K562 (cell line): ENCODE data around the gene LMNA. TPM values are rescaled to one million over a fixed set of nuclear protein-coding genes. Genes with fewer than 3 reads are reported as not detected.

Source experiments
- ATAC-seq: fragments of 200-7000 bp; cut with Tn5 transposase; 3 replicates; pipeline ENCODE4 v1.9.1; 2020; ENCODE audit warnings: moderate library complexity
- BruUV-seq: library from RNA; stranded (reverse); fragments of 400-500 nt; replicated peaks from 2 replicates; lab custom pipeline; 2021; lab: Mats Ljungman, UMichigan
- CTCF ChIA-PET: fragments of 300-600 bp; formaldehyde crosslinking; extraction: SDS; loops from one replicate; lab custom pipeline; 2021; ENCODE audit warnings: low intra/inter-chr PET ratio; lab: Yijun Ruan, JAX
- POLR2A ChIA-PET: fragments of 300-600, 350-650 bp; sonication (Branson Sonifier 250); formaldehyde crosslinking; extraction: SDS; loops from one replicate; lab custom pipeline; 2021; ENCODE audit warnings: antibody characterized with exemption, inconsistent platforms; lab: Yijun Ruan, JAX
- DNase-seq, 4 experiments: peaks; one replicate each; pipeline versions ENCODE4 v3.0.0 to v3.0.0-alpha.2; 2011 to 2018; ENCODE audit warnings: low spot score in 3 of 4, mixed read lengths in 3 of 4; ENCODE audit errors: extremely low read depth in 1 of 4
- FAIRE-seq: peaks from 2 replicates; lab custom pipeline; 2011; peaks lifted over from hg19 to GRCh38; lab: Jason Lieb, UNC
- H2AFZ ChIP-seq: 2 replicates; pipeline ENCODE4 v1.6.0; 2011; ENCODE audit warnings: low read depth, low read length, control low read depth, inconsistent platforms
- H3K27ac ChIP-seq: fragments of 200-600 bp; 3 replicates; pipeline ENCODE4 v1.8.0; 2011; ENCODE audit warnings: low read depth, mild to moderate bottlenecking, control low read depth, inconsistent platforms, low read length, moderate library complexity, mixed read lengths; ENCODE audit errors: extremely low read depth
- H3K27me3 ChIP-seq, 2 experiments: fragments of 300-600 bp in 1 of 2; 2 replicates in 1 of 2; 3 replicates in 1 of 2; pipeline versions ENCODE4 v1.6.0 to v1.8.0; 2011; ENCODE audit warnings: inconsistent platforms in 2 of 2, low read length in 2 of 2, mild to moderate bottlenecking in 1 of 2, mixed read lengths in 1 of 2, moderate library complexity in 1 of 2; ENCODE audit not compliant: control insufficient read depth in 2 of 2, insufficient read depth in 2 of 2
- H3K36me3 ChIP-seq: fragments of 300-600 bp; 3 replicates; pipeline ENCODE4 v1.8.0; 2011; ENCODE audit warnings: mild to moderate bottlenecking, low read length, inconsistent platforms; ENCODE audit not compliant: control insufficient read depth, insufficient read depth
- H3K4me1 ChIP-seq, 2 experiments: fragments of 200-600 bp in 1 of 2; replicated peaks in 1 of 2; 2 replicates in 1 of 2; 3 replicates in 1 of 2; pipeline versions ENCODE4 v1.5.1 to v1.8.0; 2011; ENCODE audit warnings: inconsistent platforms in 2 of 2, low read length in 2 of 2, mild to moderate bottlenecking in 1 of 2, mixed read lengths in 1 of 2, moderate library complexity in 1 of 2; ENCODE audit not compliant: control insufficient read depth in 2 of 2, insufficient read depth in 2 of 2
- H3K4me2 ChIP-seq: 2 replicates; pipeline ENCODE4 v1.6.1; 2011; ENCODE audit warnings: low read length, control low read depth, inconsistent platforms, mixed read lengths; ENCODE audit not compliant: insufficient read depth
- H3K4me3 ChIP-seq: fragments of 200-600 bp; sonication (generic), shearing (Covaris generic); 2 replicates; pipeline ENCODE4 v1.5.1; 2016; ENCODE audit warnings: control low read depth, inconsistent platforms
- H3K79me2 ChIP-seq: fragments of 200-600 bp; 3 replicates; pipeline ENCODE4 v1.8.0; 2011; ENCODE audit warnings: low read length, inconsistent platforms; ENCODE audit not compliant: control insufficient read depth, insufficient read depth
- H3K9ac ChIP-seq, 2 experiments: 2 replicates each; pipeline versions ENCODE4 v1.6.0 to v1.6.1; 2011; ENCODE audit warnings: low read depth in 2 of 2, low read length in 2 of 2, control low read depth in 1 of 2, inconsistent platforms in 1 of 2, mild to moderate bottlenecking in 1 of 2, mixed read lengths in 1 of 2; ENCODE audit not compliant: insufficient read depth in 1 of 2
- H3K9me1 ChIP-seq: one replicate; pipeline ENCODE4 v1.6.0; 2011; ENCODE audit warnings: inconsistent platforms, mild to moderate bottlenecking, low read length, moderate library complexity; ENCODE audit not compliant: control insufficient read depth, insufficient read depth
- H3K9me3 ChIP-seq: replicated peaks from 2 replicates; pipeline ENCODE4 v1.5.1; 2011; ENCODE audit warnings: low read depth, low read length, inconsistent platforms; ENCODE audit not compliant: control insufficient read depth, insufficient read depth
- H4K20me1 ChIP-seq: replicated peaks from 2 replicates; pipeline ENCODE4 v1.6.1; 2011; ENCODE audit warnings: low read length, inconsistent platforms, mixed read lengths; ENCODE audit not compliant: control insufficient read depth, insufficient read depth
- ETV6 ChIP-seq, 3 experiments: fragments of 150-350 bp in 1 of 3; sonication (generic) in 1 of 3; formaldehyde crosslinking in 1 of 3; IDR thresholded peaks; 2 replicates each; pipeline versions ENCODE4 v1.6.1 to v1.8.0; 2014 to 2022; ENCODE audit warnings: borderline replicate concordance in 2 of 3, low read depth in 2 of 3, antibody characterized with exemption in 1 of 3, low read length in 1 of 3, mild to moderate bottlenecking in 1 of 3, missing genetic modification reagents in 1 of 3
- FOXP1 ChIP-seq: sonication (generic); formaldehyde crosslinking; IDR thresholded peaks from 2 replicates; pipeline ENCODE4 v1.8.0; 2022; ENCODE audit warnings: mild to moderate bottlenecking, missing genetic modification reagents
- POLR2AphosphoS2 ChIP-seq: IDR thresholded peaks from 2 replicates; pipeline ENCODE4 v1.6.1; 2012; ENCODE audit warnings: low read length, improper control_type of control experiment
- ZBTB7A ChIP-seq: IDR thresholded peaks from 2 replicates; pipeline ENCODE4 v1.6.1; 2011; ENCODE audit warnings: low read depth, mild to moderate bottlenecking, low read length, moderate library complexity, borderline replicate concordance; ENCODE audit not compliant: control insufficient read depth
- WGBS: fragments of 100-300 bp; shearing (Covaris generic); methylation state at CpG from one replicate; pipeline ENCODE4 v1.1.6; 2016; ENCODE audit warnings: low coverage, mixed read lengths; ENCODE audit not compliant: insufficient coverage; ENCODE audit errors: missing lambda C conversion rate; 5-methylcytosine and 5-hydroxymethylcytosine counted together
- in situ Hi-C: fragments of 300-500 bp; cut with MboI; formaldehyde crosslinking; loops from 4 replicates; pipeline ENCODE4 v1.15.0; 2018; ENCODE audit warnings: inconsistent platforms, mixed read lengths
- intact Hi-C: fragments of 100-400 bp; cut with micrococcal nuclease; formaldehyde crosslinking; loops from 2 replicates; pipeline ENCODE4 v1.14.2; 2022
- polyA plus RNA-seq, 8 experiments: library from polyadenylated mRNA; depleted of rRNA in 4 of 8; stranded (reverse) in 5 of 8; unstranded in 3 of 8; fragments of >200 nt; fragmentation: Nextera tagmentation in 2 of 8; fragmentation: Illumina TruSeq in 1 of 8; extraction: Ambion mirVana in 2 of 8; extraction: Trizol in 1 of 8; gene quantifications; 2 replicates each; pipeline versions ENCODE4 v1.2.1 to v1.2.3, GENCODE V29; 2011 to 2014; ENCODE audit warnings: inconsistent platforms in 1 of 8, missing spikeins in 1 of 8
- total RNA-seq, 7 experiments: library from RNA; depleted of rRNA in 6 of 7; stranded (reverse); fragments of >200 nt in 6 of 7; fragmentation: Illumina TruSeq in 2 of 7; extraction: Trizol in 2 of 7; gene quantifications; 2 replicates each; pipeline versions ENCODE4 v1.2.1 to v1.2.3, GENCODE V29; 2011 to 2021; ENCODE audit warnings: low replicate concordance in 1 of 7

The LMNA gene
- total and polyA plus RNA-seq, 9 of the 15 experiments (the other 6 are each of a cell fraction or from before 2014, with no cell fraction given), result 1.00 to 347 (median 88.2) TPM

DNA sequence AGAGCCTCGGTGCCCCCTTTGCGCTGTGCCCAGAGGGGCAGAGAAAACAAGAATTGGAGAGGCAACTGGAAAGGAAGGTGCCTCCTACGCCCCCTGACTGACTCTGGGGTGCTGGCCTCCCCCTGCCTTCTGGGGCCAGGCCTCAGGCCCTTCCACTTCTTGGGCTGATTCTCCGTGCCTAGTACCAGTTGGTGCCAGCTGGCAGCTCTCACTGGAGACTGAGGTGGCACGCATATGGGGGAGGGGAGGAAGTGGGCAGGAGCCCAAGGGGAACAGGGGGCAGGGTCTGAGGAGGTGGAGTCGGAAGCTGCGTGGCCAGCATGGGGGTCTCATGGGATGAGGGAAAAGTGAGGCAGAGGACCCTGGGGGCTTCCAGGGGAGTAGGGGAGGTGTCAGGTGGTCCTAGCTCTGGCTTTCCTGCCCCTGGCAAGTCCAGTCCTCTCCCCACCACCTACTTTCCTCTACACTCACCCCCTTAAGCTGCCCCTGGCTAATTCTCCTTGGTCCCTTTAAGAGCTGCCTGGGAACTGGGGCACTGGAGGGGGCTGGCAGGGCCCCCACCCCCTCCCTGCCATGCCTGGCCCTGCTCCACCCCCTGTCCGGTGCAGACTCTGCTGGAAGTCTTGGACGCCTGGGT, 32.4 kb downstream of the LMNA start:
- Histone ChIP-seq H3K36me3 (no peaks in the 10 kb centered on the region), H3K4me3 (no peak overlapping the region), H3K79me2 (no peaks in the 10 kb centered on the region), H4K20me1 (0 out of 2 replicates have a peak, but pooled peaks cover 6% of the 10 kb centered on the region), H3K4me1 (peaks cover 5 to 10% of the 10 kb centered on the region in 2 experiments; a peak in 4 of 5 replicates), H2AFZ (peak overlapping the region; percentile 81), H3K9me3 (no peaks in the 10 kb centered on the region), H3K9me1 (no peaks in the 10 kb centered on the region), H3K4me2 (peak overlapping the region; percentile 46; the same call in 1 of the 2 replicates), H3K27ac (no peak overlapping the region), H3K27me3 (peaks cover 3 to 8% of the 10 kb centered on the region in 2 experiments; a peak in 1 of 5 replicates), H3K9ac (peak overlapping the region; percentile 27 to 40; a peak in 2 of 4 replicates)
- in situ Hi-C loops, result loop anchor here (5.0 kb wide), 1 partner anchor 85 kb away; no protein-coding TSS in a partner anchor
- POLR2A ChIA-PET, result no interaction called here
- BruUV-seq, result no TSS peak
- FAIRE-seq, result no peak
- ATAC-seq, result no peak
- no peak for DNase-seq
- TF ChIP-seq FOXP1 (CRISPR knock-in tag), result no peak
- TF ChIP-seq ZBTB7A, result peak; percentile 40; the same call in 1 of the 2 replicates
- no peak for TF ChIP-seq ETV6 (IDR thresholded peaks at IDR 0.05; ENCODE audit: borderline replicate concordance in 1 of 2, low read depth in 2 of 2, low read length in 1 of 2)
- TF ChIP-seq ETV6 (CRISPR knock-in tag; IDR thresholded peaks at IDR 0.05; ENCODE audit: borderline replicate concordance), result no peak
- TF ChIP-seq POLR2AphosphoS2, result no peak
- CTCF ChIA-PET, result interaction anchor here (1.4 to 2.8 kb wide), 3 partner anchors 50 to 173 kb away, joined by 3 to 44 read pairs (median 6); no protein-coding TSS in a partner anchor
- intact Hi-C loops, result loop anchor here (2.0 to 5.0 kb wide), 4 partner anchors 45 to 214 kb away; partner anchors contain the start of genes PMF1 and SLC25A44
- WGBS, result 32% methylated on average over 9 of the region's 9 CpGs
